SK-N-SH (cell line): ENCODE data around the gene ECPAS. TPM values are rescaled to one million over a fixed set of nuclear protein-coding genes. Genes with fewer than 3 reads are reported as not detected.

Experiments used
- CTCF ChIA-PET: fragments of 300-600, 350-600 bp; formaldehyde crosslinking; extraction: SDS; loops from one replicate; lab custom pipeline; 2021; lab: Yijun Ruan, JAX
- POLR2A ChIA-PET: fragments of 350-600 bp; sonication (Branson Sonifier 250); formaldehyde crosslinking; extraction: SDS; loops from one replicate; lab custom pipeline; 2020; ENCODE audit warnings: antibody characterized with exemption, inconsistent platforms; lab: Yijun Ruan, JAX
- DNase-seq: peaks from one replicate; pipeline ENCODE4 v3.0.0; 2012
- H2AFZ ChIP-seq: fragments of 200-600 bp; sonication (generic); 2 replicates; pipeline ENCODE4 v1.8.1; 2016; ENCODE audit warnings: antibody characterized with exemption, mild to moderate bottlenecking, low read depth
- H3F3A ChIP-seq: fragments of 200-600 bp; sonication (generic); replicated peaks from 2 replicates; pipeline ENCODE3; 2016; ENCODE audit warnings: antibody characterized with exemption, mild to moderate bottlenecking; ENCODE audit not compliant: insufficient read depth
- H3K27ac ChIP-seq, 2 experiments: fragments of 200-500 bp in 1 of 2; fragments of 200-600 bp in 1 of 2; sonication (Bioruptor generic) in 1 of 2; sonication (generic), shearing (Covaris generic) in 1 of 2; 2 replicates each; pipeline versions ENCODE4 v1.5.1 to v1.6.1; 2014 to 2016; ENCODE audit warnings: low read depth in 2 of 2, inconsistent platforms in 1 of 2, low read length in 1 of 2, mild to moderate bottlenecking in 1 of 2, mixed read lengths in 1 of 2
- H3K27me3 ChIP-seq: fragments of 200-600 bp; sonication (generic), shearing (Covaris generic); 2 replicates; pipeline ENCODE4 v1.6.1; 2016; ENCODE audit warnings: mixed run types; ENCODE audit not compliant: insufficient read depth
- H3K36me3 ChIP-seq, 2 experiments: fragments of 200-500 bp in 1 of 2; fragments of 200-600 bp in 1 of 2; sonication (Bioruptor generic) in 1 of 2; sonication (generic) in 1 of 2; replicated peaks in 1 of 2; 2 replicates each; pipeline versions ENCODE3 to v1.5.1; 2014 to 2016; ENCODE audit warnings: low read length in 1 of 2, mild to moderate bottlenecking in 1 of 2; ENCODE audit not compliant: insufficient read depth in 2 of 2, control insufficient read depth in 1 of 2
- H3K4me1 ChIP-seq, 2 experiments: fragments of 200-500 bp in 1 of 2; fragments of 200-600 bp in 1 of 2; sonication (Bioruptor generic) in 1 of 2; sonication (generic), shearing (Covaris generic) in 1 of 2; 2 replicates each; pipeline versions ENCODE4 v1.5.1 to v1.6.1; 2014 to 2016; ENCODE audit warnings: low read depth in 1 of 2, low read length in 1 of 2, mixed run types in 1 of 2; ENCODE audit not compliant: insufficient read depth in 2 of 2, control insufficient read depth in 1 of 2
- H3K4me2 ChIP-seq: fragments of 200-600 bp; sonication (generic), shearing (Covaris generic); 2 replicates; pipeline ENCODE4 v1.6.1; 2017; ENCODE audit warnings: mixed run types
- H3K4me3 ChIP-seq, 2 experiments: fragments of 200-500 bp in 1 of 2; fragments of 200-600 bp in 1 of 2; sonication (Bioruptor generic) in 1 of 2; sonication (generic), shearing (Covaris generic) in 1 of 2; 2 replicates each; pipeline versions ENCODE4 v1.5.1 to v1.8.1; 2014 to 2016; ENCODE audit warnings: low read depth in 2 of 2, inconsistent platforms in 1 of 2, low read length in 1 of 2, mild to moderate bottlenecking in 1 of 2, mixed read lengths in 1 of 2, moderate library complexity in 1 of 2
- H3K79me2 ChIP-seq: fragments of 200-600 bp; sonication (generic); 2 replicates; pipeline ENCODE4 v1.8.1; 2017; ENCODE audit warnings: mild to moderate bottlenecking; ENCODE audit not compliant: insufficient read depth
- H3K9ac ChIP-seq: fragments of 200-600 bp; sonication (generic); 2 replicates; pipeline ENCODE4 v1.6.1; 2017; ENCODE audit warnings: mixed run types
- H3K9me2 ChIP-seq: fragments of 200-600 bp; sonication (generic); 2 replicates; pipeline ENCODE4 v1.6.1; 2017; ENCODE audit warnings: mixed run types
- H3K9me3 ChIP-seq: fragments of 200-600 bp; sonication (generic); 2 replicates; pipeline ENCODE4 v1.6.1; 2017; ENCODE audit warnings: mixed run types, mild to moderate bottlenecking, moderate library complexity
- H4K20me1 ChIP-seq: fragments of 200-600 bp; sonication (generic); 2 replicates; pipeline ENCODE4 v1.6.1; 2017; ENCODE audit warnings: mild to moderate bottlenecking, mixed run types; ENCODE audit not compliant: insufficient read depth
- ELF1 ChIP-seq: IDR thresholded peaks from 2 replicates; pipeline ENCODE4 v1.4.0; 2012
- EZH2phosphoT487 ChIP-seq: fragments of 200-600 bp; sonication (generic); IDR thresholded peaks from 2 replicates; pipeline ENCODE4 v1.6.1; 2017; ENCODE audit warnings: low read depth, mixed run types, mild to moderate bottlenecking, antibody characterized with exemption, moderate library complexity, borderline replicate concordance
- FOXM1 ChIP-seq: IDR thresholded peaks from 2 replicates; pipeline ENCODE4 v1.4.0; 2012; ENCODE audit warnings: low read depth, mild to moderate bottlenecking
- GABPA ChIP-seq: IDR thresholded peaks from 2 replicates; pipeline ENCODE4 v1.4.0; 2012; ENCODE audit warnings: low read depth, mild to moderate bottlenecking
- GATA2 ChIP-seq: sonication (generic); formaldehyde crosslinking; IDR thresholded peaks from 2 replicates; pipeline ENCODE4 v1.5.0; 2020; ENCODE audit warnings: mild to moderate bottlenecking, missing genetic modification reagents
- JUND ChIP-seq: IDR thresholded peaks from 2 replicates; pipeline ENCODE4 v1.4.0; 2012
- MEF2A ChIP-seq: IDR thresholded peaks from 2 replicates; pipeline ENCODE4 v1.4.0; 2012; ENCODE audit warnings: low read depth, borderline replicate concordance
- MXI1 ChIP-seq: IDR thresholded peaks from 2 replicates; pipeline ENCODE4 v1.6.1; 2012; ENCODE audit warnings: mild to moderate bottlenecking, low read depth, low read length, improper control_type of control experiment
- RAD21 ChIP-seq: IDR thresholded peaks from 2 replicates; pipeline ENCODE4 v1.6.1; 2012; ENCODE audit warnings: mild to moderate bottlenecking, low read length
- RCOR1 ChIP-seq: fragments of 150-350 bp; IDR thresholded peaks from 2 replicates; pipeline ENCODE4 v1.6.1; 2017; ENCODE audit warnings: antibody characterized with exemption, low read length
- REST ChIP-seq: IDR thresholded peaks from 2 replicates; pipeline ENCODE4 v1.6.1; 2012; ENCODE audit warnings: mild to moderate bottlenecking, low read depth, low read length, moderate library complexity
- RFX5 ChIP-seq: IDR thresholded peaks from 2 replicates; pipeline ENCODE4 v1.6.1; 2012; ENCODE audit warnings: mild to moderate bottlenecking, improper control_type of control experiment, low read length
- RXRA ChIP-seq: IDR thresholded peaks from 2 replicates; pipeline ENCODE4 v1.4.0; 2012; ENCODE audit warnings: low read depth, mild to moderate bottlenecking, borderline replicate concordance
- SIN3A ChIP-seq: IDR thresholded peaks from 2 replicates; pipeline ENCODE4 v1.6.1; 2012; ENCODE audit warnings: low read depth, mild to moderate bottlenecking, low read length, moderate library complexity, borderline replicate concordance
- SMC3 ChIP-seq: IDR thresholded peaks from 2 replicates; pipeline ENCODE4 v1.6.1; 2012; ENCODE audit warnings: low read depth, low read length, improper control_type of control experiment
- TAF1 ChIP-seq: IDR thresholded peaks from 2 replicates; pipeline ENCODE4 v1.6.1; 2012; ENCODE audit warnings: low read depth, mild to moderate bottlenecking, low read length, moderate library complexity, borderline replicate concordance
- TCF12 ChIP-seq: IDR thresholded peaks from 2 replicates; pipeline ENCODE4 v1.4.0; 2012
- TEAD4 ChIP-seq: IDR thresholded peaks from 2 replicates; pipeline ENCODE4 v1.4.0; 2012; ENCODE audit warnings: mild to moderate bottlenecking, borderline replicate concordance; ENCODE audit not compliant: insufficient read depth
- USF1 ChIP-seq: IDR thresholded peaks from 2 replicates; pipeline ENCODE4 v1.4.0; 2012; ENCODE audit warnings: low read depth, borderline replicate concordance
- USF2 ChIP-seq: fragments of 150-350 bp; IDR thresholded peaks from 2 replicates; pipeline ENCODE4 v1.6.1; 2017; ENCODE audit warnings: antibody characterized with exemption, low read length, low read depth, borderline replicate concordance
- ZBTB33 ChIP-seq: IDR thresholded peaks from 2 replicates; pipeline ENCODE4 v1.4.0; 2012; ENCODE audit warnings: low read depth, borderline replicate concordance
- WGBS: methylation state at CpG from one replicate; pipeline ENCODE4 v1.1.6; 2017; ENCODE audit warnings: low lambda C conversion rate; 5-methylcytosine and 5-hydroxymethylcytosine counted together
- polyA plus RNA-seq, 3 experiments: library from polyadenylated mRNA; depleted of rRNA; stranded (reverse); fragments of >200 nt; gene quantifications; 2 replicates each; pipeline ENCODE4 v1.2.3, GENCODE V29; 2012

ECPAS gene
- polyA plus RNA-seq, 1 of the 3 experiments (the other 2 are of a cell fraction) = 17.9 TPM

GRCh38 chr9:111352545-111352944, 131.6 kb downstream of the ECPAS start:
- H3K9me2 ChIP-seq = no peaks in the 10 kb centered on the region
- peaks cover 6% of the 10 kb centered on the region; the same call in 1 of the 2 replicates for H3K9me3 ChIP-seq
- H3K4me2 ChIP-seq = no peak overlapping the region
- no peaks in the 10 kb centered on the region for H3K79me2 ChIP-seq
- 91% methylated on average over 2 of the region's 2 CpGs for WGBS
- peaks cover 0 to 12% of the 10 kb centered on the region in 2 experiments; a peak in 1 of 4 replicates for H3K4me1 ChIP-seq
- H2AFZ ChIP-seq = no peak overlapping the region
- H3F3A ChIP-seq = peaks cover 6% of the 10 kb centered on the region
- no peak overlapping the region for H3K27ac ChIP-seq
- ChIA-PET POLR2A (no interaction called here), CTCF (no interaction called here)
- DNase-seq = no peak
- H3K36me3 ChIP-seq = no peaks in the 10 kb centered on the region
- no peaks in the 10 kb centered on the region for H4K20me1 ChIP-seq
- TF ChIP-seq TCF12 (no peak), USF2 (no peak), USF1 (no peak), FOXM1 (no peak), RFX5 (no peak), MXI1 (no peak), RAD21 (no peak), GATA2 (CRISPR knock-in tag) (no peak), RXRA (no peak), JUND (no peak)
- TF ChIP-seq, all 33 proteins: peak for 0
- Histone ChIP-seq H3K27me3 (no peaks in the 10 kb centered on the region), H3K4me3 (no peak overlapping the region), H3K9ac (no peak overlapping the region)

- no peak overlapping the region for H3K27ac ChIP-seq
- no peaks in the 10 kb centered on the region for H3K27me3 ChIP-seq
- no peak for DNase-seq
- H2AFZ ChIP-seq = no peak overlapping the region
- H3K9me3 ChIP-seq = peaks cover 6% of the 10 kb centered on the region; the same call in 1 of the 2 replicates
- H3K4me2 ChIP-seq = no peak overlapping the region
- POLR2A ChIA-PET = no interaction called here
- H3F3A ChIP-seq = no peaks in the 10 kb centered on the region
- H3K4me1 ChIP-seq = no peaks in the 10 kb centered on the region
- no peak overlapping the region for H3K4me3 ChIP-seq
- CTCF ChIA-PET = no interaction called here
- no peaks in the 10 kb centered on the region for H4K20me1 ChIP-seq
- no peaks in the 10 kb centered on the region for H3K9me2 ChIP-seq
- H3K9ac ChIP-seq = no peak overlapping the region
- no peaks in the 10 kb centered on the region for H3K36me3 ChIP-seq
- no peaks in the 10 kb centered on the region for H3K79me2 ChIP-seq
- no peak for TF ChIP-seq TAF1
- no peak for TF ChIP-seq ELF1
- TF ChIP-seq SIN3A = no peak
- no peak for TF ChIP-seq EZH2phosphoT487
- TF ChIP-seq ZBTB33 = no peak
- no peak for TF ChIP-seq TEAD4
- TF ChIP-seq GABPA = no peak
- no peak for TF ChIP-seq GATA2 (CRISPR knock-in tag)
- no peak for TF ChIP-seq FOXM1
- no peak for TF ChIP-seq JUND
- TF ChIP-seq MEF2A = no peak
- TF ChIP-seq MXI1 = no peak
- no peak for TF ChIP-seq REST
- no peak for TF ChIP-seq RFX5
- no peak for TF ChIP-seq TCF12
- no peak for TF ChIP-seq RCOR1
- no peak for TF ChIP-seq SMC3
- TF ChIP-seq USF2 = no peak
Observed at GRCh38 chr9:111350556-111350955, 133.6 kb downstream of the ECPAS start.
